Myocyte (in vitro differentiated cells): Measurements from ENCODE around the gene DRG2. TPM values are rescaled to one million over a fixed set of nuclear protein-coding genes. Genes with fewer than 3 reads are reported as not detected.

Source experiments
- DNase-seq: peaks from one replicate; pipeline ENCODE4 v3.0.0-alpha.2; 2012; ENCODE audit warnings: low read depth
- total RNA-seq: library from RNA; depleted of rRNA; stranded (reverse); fragments of >200 nt; gene quantifications from 2 replicates; pipeline ENCODE4 v1.2.3, GENCODE V29; 2014

The DRG2 gene
- total RNA-seq, 1 donor from 2014 or later = 52.3 TPM

GRCh38 chr17:18074566-18075272, 13.0 kb upstream of the DRG2 start:
- no peak for DNase-seq

- no peak for DNase-seq
Observed at GRCh38 chr17:18076936-18077335, 10.8 kb upstream of the DRG2 start.

- no peak for DNase-seq
Observed at GRCh38 chr17:18079543-18079942, 8.2 kb upstream of the DRG2 start.

- no peak for DNase-seq
Observed at GRCh38 chr17:18084256-18084655, 3.5 kb upstream of the DRG2 start.

GRCh38 chr17:18089613-18090012, 1.9 kb downstream of the DRG2 start:
- no peak for DNase-seq

GRCh38 chr17:18093616-18094408, 6.1 kb downstream of the DRG2 start:
- peak; percentile 68 for DNase-seq

GRCh38 chr17:18094409-18094807, 6.7 kb downstream of the DRG2 start:
- no peak for DNase-seq

- DNase-seq = no peak
Observed at GRCh38 chr17:18099516-18099915, 11.8 kb downstream of the DRG2 start.

GRCh38 chr17:18100616-18101015, 12.9 kb downstream of the DRG2 start:
- no peak for DNase-seq

GRCh38 chr17:18101828-18102227, 14.1 kb downstream of the DRG2 start:
- DNase-seq = no peak

- no peak for DNase-seq
Observed at GRCh38 chr17:18102640-18103039, 14.9 kb downstream of the DRG2 start.

- no peak for DNase-seq
Observed at GRCh38 chr17:18105027-18105426, 17.3 kb downstream of the DRG2 start.

GRCh38 chr17:18105595-18105994, 17.8 kb downstream of the DRG2 start:
- no peak for DNase-seq

GRCh38 chr17:18106211-18106610, 18.5 kb downstream of the DRG2 start:
- peak; percentile 20 for DNase-seq

- DNase-seq = no peak
Observed at GRCh38 chr17:18107061-18107790, 19.5 kb downstream of the DRG2 start.

- no peak for DNase-seq
Observed at GRCh38 chr17:18107971-18108370, 20.2 kb downstream of the DRG2 start.

GRCh38 chr17:18108401-18109312, 20.9 kb downstream of the DRG2 start, which contains the start of gene MYO15A:
Gene MYO15A, plus strand, starts transcription at chr17:18108756. Its CDS starts 10,045 bp downstream, at chr17:18118801.
- DNase-seq = no peak

- DNase-seq = no peak
Observed at GRCh38 chr17:18109935-18110485, 22.3 kb downstream of the DRG2 start.

GRCh38 chr17:18110636-18111145, 22.9 kb downstream of the DRG2 start:
- DNase-seq = no peak

GRCh38 chr17:18111330-18111971, 23.7 kb downstream of the DRG2 start:
- DNase-seq = peak; percentile 61
